NAMALWA (cell line): ENCODE measurements around the gene OR1D2.
"Not testable (repeated sequence)": the region's sequence is repeated elsewhere in the genome, so short reads cannot be mapped to it uniquely, and the experiment has no call there.

Experiments used
- DNase-seq: peaks from one replicate; pipeline ENCODE4 v3.0.0-alpha.2; 2015; ENCODE audit warnings: low spot score

The OR1D2 gene, protein sequence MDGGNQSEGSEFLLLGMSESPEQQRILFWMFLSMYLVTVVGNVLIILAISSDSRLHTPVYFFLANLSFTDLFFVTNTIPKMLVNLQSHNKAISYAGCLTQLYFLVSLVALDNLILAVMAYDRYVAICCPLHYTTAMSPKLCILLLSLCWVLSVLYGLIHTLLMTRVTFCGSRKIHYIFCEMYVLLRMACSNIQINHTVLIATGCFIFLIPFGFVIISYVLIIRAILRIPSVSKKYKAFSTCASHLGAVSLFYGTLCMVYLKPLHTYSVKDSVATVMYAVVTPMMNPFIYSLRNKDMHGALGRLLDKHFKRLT

GRCh38 chr17:3104322-3104721, at the start of gene OR1D2:
TSS of gene OR1D2 (minus strand) at chr17:3104422. CDS start at chr17:3092996, 11,426 bp downstream.
- DNase-seq, result no peak

DNA sequence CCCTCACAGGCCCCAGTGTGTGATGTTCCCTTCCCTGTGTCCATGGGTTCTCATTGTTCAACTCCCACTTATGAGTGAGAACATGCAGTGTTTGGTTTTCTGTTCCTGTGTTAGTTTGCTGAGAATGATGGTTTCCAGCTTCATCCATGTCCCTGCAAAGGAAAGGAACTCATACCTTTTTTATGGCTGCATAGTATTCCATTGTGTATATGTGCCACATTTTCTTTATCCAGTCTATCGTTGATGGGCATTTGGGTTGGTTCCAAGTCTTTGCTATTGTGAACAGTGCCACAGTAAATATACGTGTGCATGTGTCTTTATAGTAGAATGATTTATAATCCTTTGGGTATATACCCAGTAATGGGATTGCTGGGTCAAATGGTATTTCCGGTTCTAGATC, 33.3 kb upstream of the OR1D2 start:
- not testable (repeated sequence) for DNase-seq

GRCh38 chr17:3127451-3127850, 23.2 kb upstream of the OR1D2 start, which contains the start of gene OR1G1:
TSS of gene OR1G1 (minus strand) at chr17:3127551. CDS start at chr17:3127551, 0 bp downstream.
- no peak for DNase-seq

DNA sequence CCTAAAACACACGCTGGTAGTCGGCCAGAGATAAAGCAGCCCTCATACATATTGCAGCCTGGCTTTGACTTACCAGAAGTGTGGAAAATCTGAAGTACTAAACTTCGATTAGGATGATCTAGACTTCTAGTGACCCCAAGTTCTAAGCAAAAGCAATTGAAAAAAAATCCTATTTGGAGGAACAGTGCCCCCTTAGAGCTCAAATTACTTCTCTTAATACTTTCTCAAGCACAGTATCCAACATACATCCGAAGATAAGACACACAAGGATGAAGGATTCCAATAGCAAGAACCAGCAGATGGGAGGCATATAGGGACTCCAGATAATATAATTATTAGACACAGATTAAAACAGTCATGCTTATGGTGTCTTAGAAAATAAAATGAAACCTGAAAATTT, 30.4 kb downstream of the OR1D2 start:
- not testable (repeated sequence) for DNase-seq

DNA sequence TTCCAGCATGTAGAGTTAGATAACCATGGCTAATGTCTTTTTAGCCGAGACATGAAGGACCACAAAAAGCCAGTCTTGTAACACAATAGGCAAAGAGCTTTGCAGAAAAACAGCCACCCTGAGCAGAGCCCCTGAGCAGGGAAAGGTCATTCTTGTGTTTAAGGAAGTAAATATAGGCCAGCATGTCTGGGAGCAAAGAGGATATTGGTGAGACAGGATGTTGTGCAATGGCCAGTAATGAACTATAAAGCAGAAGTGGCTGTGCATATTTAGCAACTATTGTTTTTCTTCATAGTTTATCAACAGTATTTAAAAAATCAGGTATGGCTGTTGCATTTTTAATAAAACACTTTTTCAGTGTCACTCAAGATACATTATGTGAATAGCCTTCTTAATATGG, 39.0 kb downstream of the OR1D2 start:
- not testable (repeated sequence) for DNase-seq

- DNase-seq, result not testable (repeated sequence)
Observed at GRCh38 chr17:3063507-3063906, 40.7 kb downstream of the OR1D2 start, which contains the start of gene OR1D5. TSS of gene OR1D5 (minus strand) at chr17:3063607. CDS start at chr17:3063607, 0 bp downstream.

DNA sequence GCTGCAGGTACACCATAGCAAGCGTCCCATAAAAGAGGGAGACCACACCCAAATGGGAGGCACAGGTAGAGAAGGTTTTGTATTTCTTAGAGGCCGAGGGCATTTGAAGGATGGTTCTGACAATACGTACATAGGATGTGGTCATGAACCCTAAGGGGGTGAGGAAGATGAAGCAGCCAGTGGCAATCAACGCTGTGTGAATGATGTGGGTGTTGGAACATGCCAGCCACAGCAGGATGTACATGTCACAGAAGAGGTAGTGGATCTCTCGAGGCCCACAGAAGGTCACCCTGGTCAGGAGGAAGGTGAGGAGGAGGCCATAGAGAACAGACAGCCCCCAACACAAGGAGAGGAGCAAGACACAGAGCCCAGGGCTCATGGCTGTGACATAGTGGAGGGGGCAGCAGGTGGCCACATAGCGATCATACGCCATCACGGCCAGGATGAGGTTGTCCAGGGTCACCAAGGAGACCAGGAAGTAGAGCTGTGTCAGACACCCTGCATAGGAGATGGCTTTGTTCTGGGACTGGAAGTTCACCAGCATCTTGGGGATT, 41.3 kb downstream of the OR1D2 start:
- DNase-seq, result not testable (repeated sequence)

- DNase-seq, result not testable (repeated sequence)
Observed at GRCh38 chr17:3054868-3055267, 49.4 kb downstream of the OR1D2 start.

DNA sequence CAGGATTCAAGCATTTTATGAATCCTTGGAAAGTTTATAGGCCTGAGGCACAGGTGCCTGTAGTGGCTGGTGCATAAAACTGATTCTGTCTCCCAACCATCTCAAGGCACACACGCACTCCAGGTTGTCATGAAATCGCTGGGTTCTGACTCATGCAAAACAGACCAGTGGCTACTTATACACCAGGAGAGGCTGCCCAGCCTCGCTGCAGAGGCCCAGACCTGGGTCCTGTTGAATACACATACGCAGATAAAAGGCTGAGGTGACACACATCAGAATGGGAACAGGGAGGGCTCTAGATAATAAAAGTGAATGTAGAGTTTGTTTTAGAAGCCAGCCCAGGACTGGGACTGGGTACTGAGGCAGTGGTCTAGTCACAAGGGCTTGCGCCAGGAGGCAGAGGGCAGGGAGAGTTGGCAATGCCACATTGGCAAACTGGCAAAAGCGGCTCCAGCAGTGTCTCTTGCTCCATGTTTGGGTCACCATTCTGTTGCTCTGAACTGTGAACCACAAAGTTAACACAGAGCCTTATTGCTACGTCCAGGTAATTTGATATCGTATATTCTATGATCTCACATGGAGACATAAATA, 54.4 kb downstream of the OR1D2 start:
- no peak for DNase-seq

DNA sequence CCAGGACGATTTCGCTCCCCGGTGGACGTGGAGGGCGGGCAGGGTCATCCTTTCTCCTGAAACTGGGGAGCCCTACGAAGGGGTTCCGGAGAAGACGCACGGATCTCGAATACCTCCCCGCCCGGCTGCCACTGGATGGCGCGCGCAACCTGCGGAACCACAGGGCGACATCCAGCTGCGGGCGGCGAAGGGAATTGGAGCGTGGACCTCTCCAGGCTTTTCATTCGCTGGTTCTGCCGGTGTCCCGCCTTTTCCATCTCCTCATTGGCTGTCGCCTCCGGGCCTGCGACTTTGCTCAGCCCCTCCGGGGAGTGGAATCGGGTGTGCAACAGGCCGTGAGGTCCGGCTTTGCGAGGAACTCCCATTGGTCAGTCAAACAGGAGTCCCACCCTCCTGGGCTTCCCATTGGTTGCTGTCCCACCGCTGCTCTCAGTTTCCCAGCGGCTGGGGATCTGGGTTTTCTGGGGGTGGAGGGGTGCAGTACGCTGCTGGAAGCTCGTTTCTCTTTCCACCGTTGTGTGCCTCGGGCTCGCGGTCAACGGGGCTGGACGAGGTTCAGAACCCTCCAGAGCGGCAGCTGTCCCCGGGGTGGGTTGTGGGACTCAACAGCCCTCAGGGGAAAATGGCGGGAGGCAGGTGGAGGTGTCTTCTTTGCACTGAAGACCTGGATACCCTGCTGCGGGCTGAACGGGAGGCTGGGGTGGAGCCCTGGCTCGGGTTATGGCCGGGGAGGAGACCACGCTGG, 55.3 kb downstream of the OR1D2 start:
- DNase-seq, result peak; percentile 96

- DNase-seq, result no peak
Observed at GRCh38 chr17:3046753-3047152, 57.5 kb downstream of the OR1D2 start.

- peak; percentile 55 for DNase-seq
Observed at GRCh38 chr17:3043737-3044365, 60.4 kb downstream of the OR1D2 start.

DNA sequence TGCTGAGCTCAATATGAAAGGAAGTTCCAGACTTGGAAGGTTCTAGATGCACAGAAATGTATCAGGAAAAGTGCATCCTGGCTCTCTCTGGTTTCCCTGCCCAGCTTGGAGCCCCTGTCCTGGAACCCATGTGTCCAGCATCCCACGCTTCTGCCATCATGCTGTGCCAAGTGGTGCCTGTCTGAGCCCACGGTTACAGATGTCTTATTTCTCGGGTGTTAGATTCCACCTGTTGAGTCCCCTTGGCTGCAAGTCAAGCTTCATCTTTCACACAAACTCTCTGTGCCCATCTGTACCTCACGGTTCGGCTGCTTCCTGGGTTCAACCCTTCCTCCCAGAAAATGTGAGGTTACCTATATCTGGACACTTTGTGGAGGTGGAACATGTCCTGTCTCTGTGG, 63.3 kb downstream of the OR1D2 start:
- DNase-seq, result no peak

DNA sequence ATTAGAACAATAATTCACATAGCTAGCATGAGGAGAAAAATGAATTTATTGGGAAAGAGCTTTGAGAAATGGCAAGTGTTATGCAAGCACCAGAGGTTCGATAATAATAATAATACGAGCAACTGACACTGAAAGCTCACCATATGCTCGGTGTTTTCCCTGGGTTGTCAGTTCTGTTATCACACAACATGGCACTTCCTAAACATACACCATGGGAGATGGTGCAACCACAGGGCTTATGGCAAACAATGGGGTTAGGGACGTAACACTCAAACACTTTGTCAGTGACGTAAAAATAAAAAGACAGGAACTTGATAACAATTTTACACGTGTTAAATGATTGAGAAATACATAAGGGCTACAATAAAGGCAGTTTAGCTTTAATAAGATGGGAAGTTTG, 64.5 kb downstream of the OR1D2 start:
- DNase-seq, result no peak

GRCh38 chr17:3038941-3039340, 65.3 kb downstream of the OR1D2 start:
- no peak for DNase-seq
